Fibroblast of lung (primary cell): Measurements from ENCODE around the gene MIOX. TPM values are rescaled to one million over a fixed set of nuclear protein-coding genes. Genes with fewer than 3 reads are reported as not detected.

Experiments
- DNase-seq, 2 donors: peaks; one replicate each; pipeline versions ENCODE4 v3.0.0 to v3.0.0-alpha.2; 2010; ENCODE audit warnings: low read depth in 2 of 2
- H2AFZ ChIP-seq: 2 replicates; pipeline ENCODE4 v1.5.1; 2012; ENCODE audit warnings: low read length, control low read depth, inconsistent platforms
- H3K27ac ChIP-seq: 2 replicates; pipeline ENCODE4 v1.5.1; 2011; ENCODE audit warnings: low read length, control low read depth; ENCODE audit not compliant: insufficient read depth
- H3K27me3 ChIP-seq: 2 replicates; pipeline ENCODE4 v1.5.1; 2011; ENCODE audit warnings: mild to moderate bottlenecking, low read length; ENCODE audit not compliant: control insufficient read depth, insufficient read depth
- H3K36me3 ChIP-seq: 2 replicates; pipeline ENCODE4 v1.5.1; 2011; ENCODE audit warnings: low read length; ENCODE audit not compliant: control insufficient read depth, insufficient read depth
- H3K4me1 ChIP-seq: 2 replicates; pipeline ENCODE4 v1.5.1; 2011; ENCODE audit warnings: low read length; ENCODE audit not compliant: control insufficient read depth, insufficient read depth; ENCODE audit errors: extremely low read depth
- H3K4me2 ChIP-seq: 2 replicates; pipeline ENCODE4 v1.5.1; 2011; ENCODE audit warnings: low read length, control low read depth; ENCODE audit not compliant: insufficient read depth; ENCODE audit errors: extremely low read depth
- H3K4me3 ChIP-seq, 4 experiments: fragments of 200-600 bp in 1 of 4; sonication (generic) in 1 of 4; replicated peaks in 1 of 4; 2 replicates each; pipeline ENCODE4 v1.5.1; 2011 to 2016; ENCODE audit warnings: low read length in 4 of 4, low read depth in 3 of 4, mild to moderate bottlenecking in 3 of 4, control low read depth in 2 of 4, inconsistent platforms in 1 of 4, mixed read lengths in 1 of 4; ENCODE audit not compliant: insufficient read depth in 1 of 4; ENCODE audit errors: control extremely low read depth in 1 of 4
- H3K79me2 ChIP-seq: 2 replicates; pipeline ENCODE4 v1.5.1; 2012; ENCODE audit warnings: mild to moderate bottlenecking, low read length, inconsistent platforms; ENCODE audit not compliant: control insufficient read depth, insufficient read depth
- H3K9ac ChIP-seq: 2 replicates; pipeline ENCODE4 v1.5.1; 2011; ENCODE audit warnings: mild to moderate bottlenecking, low read length, control low read depth; ENCODE audit not compliant: insufficient read depth
- H3K9me3 ChIP-seq: 2 replicates; pipeline ENCODE4 v1.5.1; 2012; ENCODE audit warnings: low read depth, low read length; ENCODE audit not compliant: control insufficient read depth, insufficient read depth
- H4K20me1 ChIP-seq: 2 replicates; pipeline ENCODE4 v1.5.1; 2011; ENCODE audit warnings: low read length; ENCODE audit not compliant: control insufficient read depth, insufficient read depth; ENCODE audit errors: extremely low read depth
- EZH2 ChIP-seq: IDR thresholded peaks from 2 replicates; pipeline ENCODE4 v1.5.1; 2012; ENCODE audit warnings: low read length, control low read depth, mild to moderate bottlenecking; ENCODE audit errors: missing control alignments
- polyA plus RNA-seq, 2 donors: library from polyadenylated mRNA; depleted of rRNA in 1 of 2; stranded (reverse) in 1 of 2; unstranded in 1 of 2; fragments of >200 nt; gene quantifications; 2 replicates each; pipeline ENCODE4 v1.2.1, GENCODE V29; 2011 to 2012; ENCODE audit warnings: missing spikeins in 1 of 2
- total RNA-seq: library from RNA; depleted of rRNA; stranded (reverse); fragments of >200 nt; gene quantifications from 2 replicates; pipeline ENCODE4 v1.2.1, GENCODE V29; 2014
- TF ChIP-seq, protein P1 (sequence below), 2 donors: IDR thresholded peaks in 1 of 2; conservative IDR thresholded peaks in 1 of 2; 1 replicate in 1 of 2; 2 replicates in 1 of 2; pipeline ENCODE4 v1.5.1; 2011 to 2012; ENCODE audit warnings: low read length in 2 of 2, control low read depth in 1 of 2, inconsistent platforms in 1 of 2, low read depth in 1 of 2, mild to moderate bottlenecking in 1 of 2

Gene MIOX
- total and polyA plus RNA-seq, 2 donors (not counting 1 experiment from before 2014, with no cell fraction given): 0.06 to 0.17 TPM

DNA sequence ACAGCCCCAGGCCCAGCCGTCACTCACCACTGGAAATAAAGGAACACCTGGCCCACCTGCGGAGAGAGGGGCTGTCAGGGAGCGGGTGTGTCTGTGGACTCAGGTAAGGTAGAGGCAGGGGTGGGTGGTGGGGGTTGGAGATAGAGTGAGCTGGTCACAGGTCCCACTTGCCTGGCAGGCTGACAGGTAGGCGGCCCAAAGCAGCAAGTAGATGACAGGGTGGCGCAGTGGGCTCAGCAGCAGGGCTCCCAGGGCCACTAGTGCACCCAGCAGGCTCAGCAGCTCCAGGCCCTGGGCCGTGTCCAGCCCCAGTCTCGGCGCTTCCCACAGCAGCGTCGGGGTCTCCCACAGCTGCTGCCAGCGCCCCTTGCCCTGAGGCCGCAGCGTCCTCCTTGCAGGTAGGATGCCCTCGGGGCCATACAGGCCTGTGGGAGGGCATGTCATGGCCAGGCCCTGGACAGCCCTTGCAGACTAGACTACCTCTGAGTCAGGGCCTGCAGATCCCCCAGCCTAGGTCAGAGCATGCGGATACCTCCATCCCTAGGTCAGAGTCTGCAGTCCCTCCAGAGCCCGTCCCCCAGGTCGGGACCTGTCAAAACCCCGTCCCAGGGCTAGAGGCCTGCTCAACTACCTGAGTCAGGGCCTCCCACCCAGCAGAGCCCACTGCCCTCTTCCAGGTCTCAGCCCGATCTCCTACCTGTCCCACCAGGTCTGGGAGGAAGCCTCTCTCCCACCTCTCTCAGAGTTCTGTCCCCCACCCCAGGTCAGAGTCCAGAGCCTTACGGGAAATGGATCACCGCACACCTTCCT is 20.2 kb downstream of the MIOX start:
- peak overlapping the region; percentile 42 for H3K4me2 ChIP-seq
- H3K4me1 ChIP-seq: peaks cover 3% of the 10 kb centered on the region
- peak overlapping the region; percentile 86 for H3K27ac ChIP-seq
- peaks cover 19% of the 10 kb centered on the region for H3K36me3 ChIP-seq
- no peaks in the 10 kb centered on the region for H3K9me3 ChIP-seq
- H3K27me3 ChIP-seq: no peaks in the 10 kb centered on the region
- no peaks in the 10 kb centered on the region for H4K20me1 ChIP-seq
- peak overlapping the region; percentile 81 for H3K9ac ChIP-seq
- H3K4me3 ChIP-seq: peak overlapping the region; percentile 91 to 97 (median 94)
- peaks cover 37% of the 10 kb centered on the region for H3K79me2 ChIP-seq
- TF ChIP-seq, protein P1, sequence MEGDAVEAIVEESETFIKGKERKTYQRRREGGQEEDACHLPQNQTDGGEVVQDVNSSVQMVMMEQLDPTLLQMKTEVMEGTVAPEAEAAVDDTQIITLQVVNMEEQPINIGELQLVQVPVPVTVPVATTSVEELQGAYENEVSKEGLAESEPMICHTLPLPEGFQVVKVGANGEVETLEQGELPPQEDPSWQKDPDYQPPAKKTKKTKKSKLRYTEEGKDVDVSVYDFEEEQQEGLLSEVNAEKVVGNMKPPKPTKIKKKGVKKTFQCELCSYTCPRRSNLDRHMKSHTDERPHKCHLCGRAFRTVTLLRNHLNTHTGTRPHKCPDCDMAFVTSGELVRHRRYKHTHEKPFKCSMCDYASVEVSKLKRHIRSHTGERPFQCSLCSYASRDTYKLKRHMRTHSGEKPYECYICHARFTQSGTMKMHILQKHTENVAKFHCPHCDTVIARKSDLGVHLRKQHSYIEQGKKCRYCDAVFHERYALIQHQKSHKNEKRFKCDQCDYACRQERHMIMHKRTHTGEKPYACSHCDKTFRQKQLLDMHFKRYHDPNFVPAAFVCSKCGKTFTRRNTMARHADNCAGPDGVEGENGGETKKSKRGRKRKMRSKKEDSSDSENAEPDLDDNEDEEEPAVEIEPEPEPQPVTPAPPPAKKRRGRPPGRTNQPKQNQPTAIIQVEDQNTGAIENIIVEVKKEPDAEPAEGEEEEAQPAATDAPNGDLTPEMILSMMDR (conservative IDR thresholded peaks at IDR 0.05 in 1 of 2, IDR thresholded peaks at IDR 0.05 in 1 of 2; ENCODE audit: low read depth in 1 of 2, low read length in 2 of 2): no peak
- TF ChIP-seq EZH2: no peak
- peak overlapping the region; percentile 81 for H2AFZ ChIP-seq
- DNase-seq: peak in 1 of 2 donors; percentile 3

DNA sequence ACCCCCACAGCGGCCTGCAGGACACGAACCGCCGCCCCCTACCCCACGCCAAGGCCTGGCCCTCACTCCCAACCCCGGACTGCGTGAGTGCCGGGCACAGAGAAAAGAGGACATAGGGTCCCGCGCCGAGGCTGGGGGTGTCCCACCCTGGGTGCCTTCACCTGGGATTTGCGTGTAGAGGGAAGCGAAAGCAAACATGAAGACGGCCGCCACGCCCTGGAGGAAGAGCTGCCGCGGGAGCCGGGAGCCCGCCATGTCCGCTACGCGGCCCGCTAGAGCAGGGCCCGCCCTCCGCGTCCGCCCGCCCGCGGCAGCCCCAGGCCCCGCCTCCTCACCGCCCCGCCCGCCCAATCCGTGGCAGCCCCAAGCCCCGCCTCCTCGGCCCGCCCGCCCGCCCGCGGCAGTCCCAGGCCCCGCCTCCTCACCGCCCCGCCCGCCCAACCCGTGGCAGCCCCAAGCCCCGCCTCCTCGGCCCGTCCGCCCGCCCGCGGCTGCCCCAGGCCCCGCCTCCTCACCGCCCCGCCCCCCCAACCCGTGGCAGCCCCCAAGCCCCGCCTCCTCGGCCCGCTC is 20.8 kb downstream of the MIOX start, which contains the start of gene LMF2:
Gene LMF2, minus strand, starts transcription at position 282 of the 570 bp plus-strand sequence. Its CDS starts 27 bp downstream, at position 255.
- Histone ChIP-seq H3K4me2 (peak within 1 kb of the TSS; percentile 99), H3K4me3 (peak within 1 kb of the TSS; percentile 91 to 97 (median 94)), H3K9me3 (no peaks in the 10 kb centered on the region), H3K36me3 (peaks cover 16% of the 10 kb centered on the region), H4K20me1 (no peaks in the 10 kb centered on the region), H3K27ac (peak within 1 kb of the TSS; percentile 90), H3K79me2 (peaks cover 44% of the 10 kb centered on the region), H3K27me3 (no peaks in the 10 kb centered on the region), H3K9ac (peak within 1 kb of the TSS; percentile 90), H2AFZ (peak within 1 kb of the TSS; percentile 89), H3K4me1 (peaks cover 3% of the 10 kb centered on the region)
- TF ChIP-seq, protein P1 (conservative IDR thresholded peaks at IDR 0.05 in 1 of 2, IDR thresholded peaks at IDR 0.05 in 1 of 2; ENCODE audit: low read depth in 1 of 2, low read length in 2 of 2): no peak
- TF ChIP-seq EZH2: no peak
- no peak for DNase-seq
